ENCODE data around the gene FER1L5. TPM values are rescaled to one million over a fixed set of nuclear protein-coding genes. Genes with fewer than 3 reads are reported as not detected.

Gene FER1L5
- total and polyA plus RNA-seq, 2 of the 8 experiments (the other 6 are each of a cell fraction or from before 2014, with no cell fraction given) = 0.23 to 0.88 TPM

- TF ChIP-seq, protein P1, sequence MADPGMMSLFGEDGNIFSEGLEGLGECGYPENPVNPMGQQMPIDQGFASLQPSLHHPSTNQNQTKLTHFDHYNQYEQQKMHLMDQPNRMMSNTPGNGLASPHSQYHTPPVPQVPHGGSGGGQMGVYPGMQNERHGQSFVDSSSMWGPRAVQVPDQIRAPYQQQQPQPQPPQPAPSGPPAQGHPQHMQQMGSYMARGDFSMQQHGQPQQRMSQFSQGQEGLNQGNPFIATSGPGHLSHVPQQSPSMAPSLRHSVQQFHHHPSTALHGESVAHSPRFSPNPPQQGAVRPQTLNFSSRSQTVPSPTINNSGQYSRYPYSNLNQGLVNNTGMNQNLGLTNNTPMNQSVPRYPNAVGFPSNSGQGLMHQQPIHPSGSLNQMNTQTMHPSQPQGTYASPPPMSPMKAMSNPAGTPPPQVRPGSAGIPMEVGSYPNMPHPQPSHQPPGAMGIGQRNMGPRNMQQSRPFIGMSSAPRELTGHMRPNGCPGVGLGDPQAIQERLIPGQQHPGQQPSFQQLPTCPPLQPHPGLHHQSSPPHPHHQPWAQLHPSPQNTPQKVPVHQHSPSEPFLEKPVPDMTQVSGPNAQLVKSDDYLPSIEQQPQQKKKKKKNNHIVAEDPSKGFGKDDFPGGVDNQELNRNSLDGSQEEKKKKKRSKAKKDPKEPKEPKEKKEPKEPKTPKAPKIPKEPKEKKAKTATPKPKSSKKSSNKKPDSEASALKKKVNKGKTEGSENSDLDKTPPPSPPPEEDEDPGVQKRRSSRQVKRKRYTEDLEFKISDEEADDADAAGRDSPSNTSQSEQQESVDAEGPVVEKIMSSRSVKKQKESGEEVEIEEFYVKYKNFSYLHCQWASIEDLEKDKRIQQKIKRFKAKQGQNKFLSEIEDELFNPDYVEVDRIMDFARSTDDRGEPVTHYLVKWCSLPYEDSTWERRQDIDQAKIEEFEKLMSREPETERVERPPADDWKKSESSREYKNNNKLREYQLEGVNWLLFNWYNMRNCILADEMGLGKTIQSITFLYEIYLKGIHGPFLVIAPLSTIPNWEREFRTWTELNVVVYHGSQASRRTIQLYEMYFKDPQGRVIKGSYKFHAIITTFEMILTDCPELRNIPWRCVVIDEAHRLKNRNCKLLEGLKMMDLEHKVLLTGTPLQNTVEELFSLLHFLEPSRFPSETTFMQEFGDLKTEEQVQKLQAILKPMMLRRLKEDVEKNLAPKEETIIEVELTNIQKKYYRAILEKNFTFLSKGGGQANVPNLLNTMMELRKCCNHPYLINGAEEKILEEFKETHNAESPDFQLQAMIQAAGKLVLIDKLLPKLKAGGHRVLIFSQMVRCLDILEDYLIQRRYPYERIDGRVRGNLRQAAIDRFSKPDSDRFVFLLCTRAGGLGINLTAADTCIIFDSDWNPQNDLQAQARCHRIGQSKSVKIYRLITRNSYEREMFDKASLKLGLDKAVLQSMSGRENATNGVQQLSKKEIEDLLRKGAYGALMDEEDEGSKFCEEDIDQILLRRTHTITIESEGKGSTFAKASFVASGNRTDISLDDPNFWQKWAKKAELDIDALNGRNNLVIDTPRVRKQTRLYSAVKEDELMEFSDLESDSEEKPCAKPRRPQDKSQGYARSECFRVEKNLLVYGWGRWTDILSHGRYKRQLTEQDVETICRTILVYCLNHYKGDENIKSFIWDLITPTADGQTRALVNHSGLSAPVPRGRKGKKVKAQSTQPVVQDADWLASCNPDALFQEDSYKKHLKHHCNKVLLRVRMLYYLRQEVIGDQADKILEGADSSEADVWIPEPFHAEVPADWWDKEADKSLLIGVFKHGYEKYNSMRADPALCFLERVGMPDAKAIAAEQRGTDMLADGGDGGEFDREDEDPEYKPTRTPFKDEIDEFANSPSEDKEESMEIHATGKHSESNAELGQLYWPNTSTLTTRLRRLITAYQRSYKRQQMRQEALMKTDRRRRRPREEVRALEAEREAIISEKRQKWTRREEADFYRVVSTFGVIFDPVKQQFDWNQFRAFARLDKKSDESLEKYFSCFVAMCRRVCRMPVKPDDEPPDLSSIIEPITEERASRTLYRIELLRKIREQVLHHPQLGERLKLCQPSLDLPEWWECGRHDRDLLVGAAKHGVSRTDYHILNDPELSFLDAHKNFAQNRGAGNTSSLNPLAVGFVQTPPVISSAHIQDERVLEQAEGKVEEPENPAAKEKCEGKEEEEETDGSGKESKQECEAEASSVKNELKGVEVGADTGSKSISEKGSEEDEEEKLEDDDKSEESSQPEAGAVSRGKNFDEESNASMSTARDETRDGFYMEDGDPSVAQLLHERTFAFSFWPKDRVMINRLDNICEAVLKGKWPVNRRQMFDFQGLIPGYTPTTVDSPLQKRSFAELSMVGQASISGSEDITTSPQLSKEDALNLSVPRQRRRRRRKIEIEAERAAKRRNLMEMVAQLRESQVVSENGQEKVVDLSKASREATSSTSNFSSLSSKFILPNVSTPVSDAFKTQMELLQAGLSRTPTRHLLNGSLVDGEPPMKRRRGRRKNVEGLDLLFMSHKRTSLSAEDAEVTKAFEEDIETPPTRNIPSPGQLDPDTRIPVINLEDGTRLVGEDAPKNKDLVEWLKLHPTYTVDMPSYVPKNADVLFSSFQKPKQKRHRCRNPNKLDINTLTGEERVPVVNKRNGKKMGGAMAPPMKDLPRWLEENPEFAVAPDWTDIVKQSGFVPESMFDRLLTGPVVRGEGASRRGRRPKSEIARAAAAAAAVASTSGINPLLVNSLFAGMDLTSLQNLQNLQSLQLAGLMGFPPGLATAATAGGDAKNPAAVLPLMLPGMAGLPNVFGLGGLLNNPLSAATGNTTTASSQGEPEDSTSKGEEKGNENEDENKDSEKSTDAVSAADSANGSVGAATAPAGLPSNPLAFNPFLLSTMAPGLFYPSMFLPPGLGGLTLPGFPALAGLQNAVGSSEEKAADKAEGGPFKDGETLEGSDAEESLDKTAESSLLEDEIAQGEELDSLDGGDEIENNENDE (IDR thresholded peaks at IDR 0.05; ENCODE audit: insufficient replicate concordance, low read length) = no peak
- TF ChIP-seq HDAC6 (IDR thresholded peaks at IDR 0.05; ENCODE audit: low read depth, low read length) = no peak
- TF ChIP-seq GABPA (IDR thresholded peaks at IDR 0.05; ENCODE audit: borderline replicate concordance, insufficient read depth, low read length) = no peak
- no peak for TF ChIP-seq BRCA1 (IDR thresholded peaks at IDR 0.05; ENCODE audit: low read depth, low read length)
- no peak for TF ChIP-seq CTBP2 (IDR thresholded peaks at IDR 0.05; ENCODE audit: borderline replicate concordance, insufficient read depth, insufficient read length, low read length)
- TF ChIP-seq EGR1 (IDR thresholded peaks at IDR 0.05; ENCODE audit: borderline replicate concordance, low read depth, low read length) = no peak
- TF ChIP-seq, protein P2, sequence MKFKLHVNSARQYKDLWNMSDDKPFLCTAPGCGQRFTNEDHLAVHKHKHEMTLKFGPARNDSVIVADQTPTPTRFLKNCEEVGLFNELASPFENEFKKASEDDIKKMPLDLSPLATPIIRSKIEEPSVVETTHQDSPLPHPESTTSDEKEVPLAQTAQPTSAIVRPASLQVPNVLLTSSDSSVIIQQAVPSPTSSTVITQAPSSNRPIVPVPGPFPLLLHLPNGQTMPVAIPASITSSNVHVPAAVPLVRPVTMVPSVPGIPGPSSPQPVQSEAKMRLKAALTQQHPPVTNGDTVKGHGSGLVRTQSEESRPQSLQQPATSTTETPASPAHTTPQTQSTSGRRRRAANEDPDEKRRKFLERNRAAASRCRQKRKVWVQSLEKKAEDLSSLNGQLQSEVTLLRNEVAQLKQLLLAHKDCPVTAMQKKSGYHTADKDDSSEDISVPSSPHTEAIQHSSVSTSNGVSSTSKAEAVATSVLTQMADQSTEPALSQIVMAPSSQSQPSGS (IDR thresholded peaks at IDR 0.05; ENCODE audit: low read length) = no peak
Observed at GRCh38 chr2:96737831-96738230, 95.3 kb downstream of the FER1L5 start (continued).
